Measurements from ENCODE around the gene CNTNAP5. TPM values are rescaled to one million over a fixed set of nuclear protein-coding genes. Genes with fewer than 3 reads are reported as not detected.

The CNTNAP5 gene
- total and polyA plus RNA-seq, 2 of the 4 experiments (the other 2 are of a cell fraction) = not detected

DNA sequence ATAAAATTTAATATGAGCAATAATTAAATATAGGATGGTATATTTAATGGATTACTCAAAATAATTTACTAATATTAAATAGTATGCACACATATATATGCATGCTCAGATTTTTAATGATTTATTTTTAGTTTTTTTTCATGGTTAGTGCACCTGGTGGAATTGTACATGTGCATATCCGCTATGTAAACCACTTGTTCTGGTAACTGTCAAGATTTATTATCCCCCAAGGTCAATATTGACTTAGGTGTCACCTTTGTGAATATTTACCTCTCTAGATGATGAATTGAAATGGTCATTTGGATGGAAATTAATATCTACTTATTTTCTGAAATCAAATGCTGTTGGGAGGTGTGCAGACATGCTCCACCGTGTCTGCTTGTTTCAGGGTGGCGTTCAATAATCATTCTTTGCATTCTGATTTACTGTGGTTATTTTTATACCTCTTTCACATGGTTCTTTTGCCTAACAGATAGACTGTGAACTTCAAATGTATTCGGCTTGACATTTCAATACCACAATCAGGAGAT is 14.7 kb downstream of the CNTNAP5 start:
- no peak overlapping the region for H4K8ac ChIP-seq (ENCODE audit: low read depth in 2 of 2, low read length in 2 of 2)
- H3K27me3 ChIP-seq (ENCODE audit: control insufficient read depth, insufficient read depth, low read length) = no peaks in the 10 kb centered on the region
- POLR2A ChIA-PET (ENCODE audit: unreplicated experiment) = no interaction called here
- in situ Hi-C loops (cut with MboI; ENCODE audit: low sequenced_read_pairs) = loop anchor here (25.0 kb wide), 2 partner anchors 772 to 1422 kb away; no protein-coding TSS in a partner anchor
- H3K9me1 ChIP-seq (ENCODE audit: insufficient read depth, low read length) = no peaks in the 10 kb centered on the region
- H3K56ac ChIP-seq (ENCODE audit: extremely low read depth, insufficient read depth, low read length) = no peak overlapping the region
- H3K4me3 ChIP-seq (ENCODE audit: insufficient read depth, low read depth, low read length) = no peak overlapping the region
- no peak for TF ChIP-seq BHLHE40 (IDR thresholded peaks at IDR 0.05; ENCODE audit: low read depth, low read length)
- no peak for TF ChIP-seq RFX5 (IDR thresholded peaks at IDR 0.05; ENCODE audit: low read depth, low read length)
- no peak for TF ChIP-seq CHD1 (IDR thresholded peaks at IDR 0.05; ENCODE audit: low read depth, low read length)
- no peak for TF ChIP-seq POLR2A (IDR thresholded peaks at IDR 0.05; ENCODE audit: low read depth, low read length)
- no peak for TF ChIP-seq MXI1 (IDR thresholded peaks at IDR 0.05; ENCODE audit: borderline replicate concordance, low read depth, low read length)
- TF ChIP-seq MAFK (IDR thresholded peaks at IDR 0.05; ENCODE audit: low read depth, low read length) = no peak
- TF ChIP-seq SMC3 (IDR thresholded peaks at IDR 0.05; ENCODE audit: low read depth, low read length) = no peak
- no peak for TF ChIP-seq RCOR1 (IDR thresholded peaks at IDR 0.05; ENCODE audit: insufficient replicate concordance, low read length)
- TF ChIP-seq, protein P1, sequence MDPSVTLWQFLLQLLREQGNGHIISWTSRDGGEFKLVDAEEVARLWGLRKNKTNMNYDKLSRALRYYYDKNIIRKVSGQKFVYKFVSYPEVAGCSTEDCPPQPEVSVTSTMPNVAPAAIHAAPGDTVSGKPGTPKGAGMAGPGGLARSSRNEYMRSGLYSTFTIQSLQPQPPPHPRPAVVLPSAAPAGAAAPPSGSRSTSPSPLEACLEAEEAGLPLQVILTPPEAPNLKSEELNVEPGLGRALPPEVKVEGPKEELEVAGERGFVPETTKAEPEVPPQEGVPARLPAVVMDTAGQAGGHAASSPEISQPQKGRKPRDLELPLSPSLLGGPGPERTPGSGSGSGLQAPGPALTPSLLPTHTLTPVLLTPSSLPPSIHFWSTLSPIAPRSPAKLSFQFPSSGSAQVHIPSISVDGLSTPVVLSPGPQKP (IDR thresholded peaks at IDR 0.05; ENCODE audit: borderline replicate concordance, low read depth, low read length) = no peak
- no peak for TF ChIP-seq CEBPB (IDR thresholded peaks at IDR 0.05; ENCODE audit: low read depth, low read length)
- TF ChIP-seq MAZ (IDR thresholded peaks at IDR 0.05; ENCODE audit: borderline replicate concordance, low read depth, low read length) = no peak
- TF ChIP-seq NFE2L2 (IDR thresholded peaks at IDR 0.05; ENCODE audit: low read depth, low read length) = no peak
- TF ChIP-seq FOS (IDR thresholded peaks at IDR 0.05; ENCODE audit: low read depth, low read length) = no peak
- TF ChIP-seq, protein P2, sequence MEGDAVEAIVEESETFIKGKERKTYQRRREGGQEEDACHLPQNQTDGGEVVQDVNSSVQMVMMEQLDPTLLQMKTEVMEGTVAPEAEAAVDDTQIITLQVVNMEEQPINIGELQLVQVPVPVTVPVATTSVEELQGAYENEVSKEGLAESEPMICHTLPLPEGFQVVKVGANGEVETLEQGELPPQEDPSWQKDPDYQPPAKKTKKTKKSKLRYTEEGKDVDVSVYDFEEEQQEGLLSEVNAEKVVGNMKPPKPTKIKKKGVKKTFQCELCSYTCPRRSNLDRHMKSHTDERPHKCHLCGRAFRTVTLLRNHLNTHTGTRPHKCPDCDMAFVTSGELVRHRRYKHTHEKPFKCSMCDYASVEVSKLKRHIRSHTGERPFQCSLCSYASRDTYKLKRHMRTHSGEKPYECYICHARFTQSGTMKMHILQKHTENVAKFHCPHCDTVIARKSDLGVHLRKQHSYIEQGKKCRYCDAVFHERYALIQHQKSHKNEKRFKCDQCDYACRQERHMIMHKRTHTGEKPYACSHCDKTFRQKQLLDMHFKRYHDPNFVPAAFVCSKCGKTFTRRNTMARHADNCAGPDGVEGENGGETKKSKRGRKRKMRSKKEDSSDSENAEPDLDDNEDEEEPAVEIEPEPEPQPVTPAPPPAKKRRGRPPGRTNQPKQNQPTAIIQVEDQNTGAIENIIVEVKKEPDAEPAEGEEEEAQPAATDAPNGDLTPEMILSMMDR (conservative IDR thresholded peaks at IDR 0.05; ENCODE audit: low read depth, low read length) = no peak
- no peak for TF ChIP-seq RAD21 (IDR thresholded peaks at IDR 0.05; ENCODE audit: low read length)
- TF ChIP-seq, protein P3, sequence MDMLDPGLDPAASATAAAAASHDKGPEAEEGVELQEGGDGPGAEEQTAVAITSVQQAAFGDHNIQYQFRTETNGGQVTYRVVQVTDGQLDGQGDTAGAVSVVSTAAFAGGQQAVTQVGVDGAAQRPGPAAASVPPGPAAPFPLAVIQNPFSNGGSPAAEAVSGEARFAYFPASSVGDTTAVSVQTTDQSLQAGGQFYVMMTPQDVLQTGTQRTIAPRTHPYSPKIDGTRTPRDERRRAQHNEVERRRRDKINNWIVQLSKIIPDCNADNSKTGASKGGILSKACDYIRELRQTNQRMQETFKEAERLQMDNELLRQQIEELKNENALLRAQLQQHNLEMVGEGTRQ (IDR thresholded peaks at IDR 0.05; ENCODE audit: low read depth, low read length) = no peak
- no peak for DNase-seq
- no peak overlapping the region for H2AK9ac ChIP-seq (replicated peaks; ENCODE audit: low read depth, low read length, poor library complexity)
- no peak overlapping the region for H3K9ac ChIP-seq (ENCODE audit: low read depth, low read length)
- H3K18ac ChIP-seq (ENCODE audit: low read depth, low read length) = no peak overlapping the region
- H3K79me1 ChIP-seq (ENCODE audit: low read depth in 1 of 2, low read length in 2 of 2) = no peaks in the 10 kb centered on the region
- no peak overlapping the region for H2BK15ac ChIP-seq (ENCODE audit: low read depth, low read length)
- no peak overlapping the region for H2AK5ac ChIP-seq (ENCODE audit: low read depth, low read length)
- CTCF ChIA-PET = no interaction called here
- no peak overlapping the region for H4K5ac ChIP-seq (ENCODE audit: low read depth, low read length)
- H3K27ac ChIP-seq (ENCODE audit: insufficient read depth, low read length) = no peak overlapping the region
- no peak for ATAC-seq (ENCODE audit: low read depth)
- H2BK20ac ChIP-seq (ENCODE audit: low read depth, low read length) = no peak overlapping the region
- no peaks in the 10 kb centered on the region for H3K36me3 ChIP-seq (ENCODE audit: control insufficient read depth, insufficient read depth, low read length)
- H3K4me1 ChIP-seq (ENCODE audit: control insufficient read depth, insufficient read depth, low read length) = no peaks in the 10 kb centered on the region
- H3K14ac ChIP-seq (replicated peaks; ENCODE audit: low read depth, low read length) = no peak overlapping the region
- BruUV-seq (replicated peaks) = no TSS peak
- no CpG with 5 or more reads among the region's 4 CpGs for WGBS, 2 experiments (ENCODE audit: extremely low coverage in 2 of 2, insufficient read length in 1 of 2)
- H2BK5ac ChIP-seq (ENCODE audit: low read depth, low read length, poor library complexity, severe bottlenecking) = no peak overlapping the region
- no peak overlapping the region for H2BK120ac ChIP-seq (ENCODE audit: low read depth, low read length)
- no peak overlapping the region for H3K4me2 ChIP-seq (ENCODE audit: low read depth, low read length)
- dilution Hi-C loops (cut with HindIII; ENCODE audit: low sequenced_read_pairs, unreplicated experiment) = no loop called here
- H3K4ac ChIP-seq (ENCODE audit: low read depth, low read length) = no peak overlapping the region
- no peak overlapping the region for H4K91ac ChIP-seq (ENCODE audit: insufficient read depth, low read depth, low read length)
- no peak overlapping the region for H2AFZ ChIP-seq (replicated peaks; ENCODE audit: low read length, poor library complexity)
- peaks cover 2% of the 10 kb centered on the region for H3K9me3 ChIP-seq (ENCODE audit: control insufficient read depth, insufficient read depth, low read length)
- intact Hi-C loops (cut with micrococcal nuclease) = no loop called here
- no peaks in the 10 kb centered on the region for H4K20me1 ChIP-seq (ENCODE audit: insufficient read depth, low read length)
- H3K23ac ChIP-seq (ENCODE audit: low read depth, low read length) = no peak overlapping the region

Data from IMR-90 (cell line).